ENCODE results near the gene FAM177A1.
A peak's percentile ranks its signal among the peaks of the same experiment; 100 is the strongest.

DNA sequence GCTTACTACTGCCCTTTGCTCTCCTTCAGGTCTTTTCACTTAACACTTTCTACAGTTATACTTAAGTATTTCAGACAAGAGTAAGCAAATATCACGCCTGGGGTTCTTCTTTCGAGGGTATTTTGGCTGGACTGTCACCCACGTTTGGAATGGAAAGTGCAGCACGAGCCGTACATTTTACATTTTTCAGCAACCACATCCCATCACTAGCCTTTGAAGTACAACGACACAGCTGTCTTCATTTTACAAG lies 349 bp upstream of the FAM177A1 start:
- TF ChIP-seq, protein P1, sequence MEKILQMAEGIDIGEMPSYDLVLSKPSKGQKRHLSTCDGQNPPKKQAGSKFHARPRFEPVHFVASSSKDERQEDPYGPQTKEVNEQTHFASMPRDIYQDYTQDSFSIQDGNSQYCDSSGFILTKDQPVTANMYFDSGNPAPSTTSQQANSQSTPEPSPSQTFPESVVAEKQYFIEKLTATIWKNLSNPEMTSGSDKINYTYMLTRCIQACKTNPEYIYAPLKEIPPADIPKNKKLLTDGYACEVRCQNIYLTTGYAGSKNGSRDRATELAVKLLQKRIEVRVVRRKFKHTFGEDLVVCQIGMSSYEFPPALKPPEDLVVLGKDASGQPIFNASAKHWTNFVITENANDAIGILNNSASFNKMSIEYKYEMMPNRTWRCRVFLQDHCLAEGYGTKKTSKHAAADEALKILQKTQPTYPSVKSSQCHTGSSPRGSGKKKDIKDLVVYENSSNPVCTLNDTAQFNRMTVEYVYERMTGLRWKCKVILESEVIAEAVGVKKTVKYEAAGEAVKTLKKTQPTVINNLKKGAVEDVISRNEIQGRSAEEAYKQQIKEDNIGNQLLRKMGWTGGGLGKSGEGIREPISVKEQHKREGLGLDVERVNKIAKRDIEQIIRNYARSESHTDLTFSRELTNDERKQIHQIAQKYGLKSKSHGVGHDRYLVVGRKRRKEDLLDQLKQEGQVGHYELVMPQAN (IDR thresholded peaks at IDR 0.05; ENCODE audit: borderline replicate concordance), result no peak
- TF ChIP-seq HDAC1 (IDR thresholded peaks at IDR 0.05) (peak in 1 of 2 experiments; percentile 8; a peak in 1 of 4 replicates), ZNF24 (IDR thresholded peaks at IDR 0.05) (no peak), CBFA2T3 (IDR thresholded peaks at IDR 0.05) (no peak), TARDBP (IDR thresholded peaks at IDR 0.05) (no peak), EP300 (IDR thresholded peaks at IDR 0.05; ENCODE audit: low read length) (no peak), TAF15 (IDR thresholded peaks at IDR 0.05; ENCODE audit: low read depth, low read length) (no peak), CREM (IDR thresholded peaks at IDR 0.05; ENCODE audit: low read depth) (no peak), TCF3 (CRISPR knock-in tag; IDR thresholded peaks at IDR 0.05) (no peak), TAF1 (IDR thresholded peaks at IDR 0.05; ENCODE audit: control insufficient read depth, extremely low read depth, insufficient read depth, low read length, severe bottlenecking) (no peak)
- TF ChIP-seq, protein P2, sequence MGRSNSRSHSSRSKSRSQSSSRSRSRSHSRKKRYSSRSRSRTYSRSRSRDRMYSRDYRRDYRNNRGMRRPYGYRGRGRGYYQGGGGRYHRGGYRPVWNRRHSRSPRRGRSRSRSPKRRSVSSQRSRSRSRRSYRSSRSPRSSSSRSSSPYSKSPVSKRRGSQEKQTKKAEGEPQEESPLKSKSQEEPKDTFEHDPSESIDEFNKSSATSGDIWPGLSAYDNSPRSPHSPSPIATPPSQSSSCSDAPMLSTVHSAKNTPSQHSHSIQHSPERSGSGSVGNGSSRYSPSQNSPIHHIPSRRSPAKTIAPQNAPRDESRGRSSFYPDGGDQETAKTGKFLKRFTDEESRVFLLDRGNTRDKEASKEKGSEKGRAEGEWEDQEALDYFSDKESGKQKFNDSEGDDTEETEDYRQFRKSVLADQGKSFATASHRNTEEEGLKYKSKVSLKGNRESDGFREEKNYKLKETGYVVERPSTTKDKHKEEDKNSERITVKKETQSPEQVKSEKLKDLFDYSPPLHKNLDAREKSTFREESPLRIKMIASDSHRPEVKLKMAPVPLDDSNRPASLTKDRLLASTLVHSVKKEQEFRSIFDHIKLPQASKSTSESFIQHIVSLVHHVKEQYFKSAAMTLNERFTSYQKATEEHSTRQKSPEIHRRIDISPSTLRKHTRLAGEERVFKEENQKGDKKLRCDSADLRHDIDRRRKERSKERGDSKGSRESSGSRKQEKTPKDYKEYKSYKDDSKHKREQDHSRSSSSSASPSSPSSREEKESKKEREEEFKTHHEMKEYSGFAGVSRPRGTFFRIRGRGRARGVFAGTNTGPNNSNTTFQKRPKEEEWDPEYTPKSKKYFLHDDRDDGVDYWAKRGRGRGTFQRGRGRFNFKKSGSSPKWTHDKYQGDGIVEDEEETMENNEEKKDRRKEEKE (IDR thresholded peaks at IDR 0.05; ENCODE audit: borderline replicate concordance in 1 of 2, control insufficient read depth in 1 of 2, low read depth in 2 of 2, low read length in 1 of 2), result no peak
- TF ChIP-seq, protein P3, sequence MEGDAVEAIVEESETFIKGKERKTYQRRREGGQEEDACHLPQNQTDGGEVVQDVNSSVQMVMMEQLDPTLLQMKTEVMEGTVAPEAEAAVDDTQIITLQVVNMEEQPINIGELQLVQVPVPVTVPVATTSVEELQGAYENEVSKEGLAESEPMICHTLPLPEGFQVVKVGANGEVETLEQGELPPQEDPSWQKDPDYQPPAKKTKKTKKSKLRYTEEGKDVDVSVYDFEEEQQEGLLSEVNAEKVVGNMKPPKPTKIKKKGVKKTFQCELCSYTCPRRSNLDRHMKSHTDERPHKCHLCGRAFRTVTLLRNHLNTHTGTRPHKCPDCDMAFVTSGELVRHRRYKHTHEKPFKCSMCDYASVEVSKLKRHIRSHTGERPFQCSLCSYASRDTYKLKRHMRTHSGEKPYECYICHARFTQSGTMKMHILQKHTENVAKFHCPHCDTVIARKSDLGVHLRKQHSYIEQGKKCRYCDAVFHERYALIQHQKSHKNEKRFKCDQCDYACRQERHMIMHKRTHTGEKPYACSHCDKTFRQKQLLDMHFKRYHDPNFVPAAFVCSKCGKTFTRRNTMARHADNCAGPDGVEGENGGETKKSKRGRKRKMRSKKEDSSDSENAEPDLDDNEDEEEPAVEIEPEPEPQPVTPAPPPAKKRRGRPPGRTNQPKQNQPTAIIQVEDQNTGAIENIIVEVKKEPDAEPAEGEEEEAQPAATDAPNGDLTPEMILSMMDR (IDR thresholded peaks at IDR 0.05 in 2 of 3, conservative IDR thresholded peaks at IDR 0.05 in 1 of 3; ENCODE audit: insufficient read depth in 2 of 3, low read depth in 1 of 3, low read length in 3 of 3), result no peak
- TF ChIP-seq, protein P4, sequence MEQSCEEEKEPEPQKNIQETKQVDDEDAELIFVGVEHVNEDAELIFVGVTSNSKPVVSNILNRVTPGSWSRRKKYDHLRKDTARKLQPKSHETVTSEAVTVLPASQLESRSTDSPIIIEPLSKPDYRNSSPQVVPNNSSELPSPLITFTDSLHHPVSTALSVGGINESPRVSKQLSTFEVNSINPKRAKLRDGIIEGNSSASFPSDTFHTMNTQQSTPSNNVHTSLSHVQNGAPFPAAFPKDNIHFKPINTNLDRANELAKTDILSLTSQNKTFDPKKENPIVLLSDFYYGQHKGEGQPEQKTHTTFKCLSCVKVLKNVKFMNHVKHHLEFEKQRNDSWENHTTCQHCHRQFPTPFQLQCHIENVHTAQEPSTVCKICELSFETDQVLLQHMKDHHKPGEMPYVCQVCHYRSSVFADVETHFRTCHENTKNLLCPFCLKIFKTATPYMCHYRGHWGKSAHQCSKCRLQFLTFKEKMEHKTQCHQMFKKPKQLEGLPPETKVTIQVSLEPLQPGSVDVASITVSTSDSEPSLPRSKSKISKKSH (CRISPR knock-in tag; IDR thresholded peaks at IDR 0.05), result no peak
- TF ChIP-seq, protein P5, sequence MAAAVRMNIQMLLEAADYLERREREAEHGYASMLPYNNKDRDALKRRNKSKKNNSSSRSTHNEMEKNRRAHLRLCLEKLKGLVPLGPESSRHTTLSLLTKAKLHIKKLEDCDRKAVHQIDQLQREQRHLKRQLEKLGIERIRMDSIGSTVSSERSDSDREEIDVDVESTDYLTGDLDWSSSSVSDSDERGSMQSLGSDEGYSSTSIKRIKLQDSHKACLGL (CRISPR knock-in tag; IDR thresholded peaks at IDR 0.05; ENCODE audit: borderline replicate concordance, poor library complexity, severe bottlenecking), result no peak

Data from K562 (cell line).